HepG2 (cell line): ENCODE results near the gene ARHGDIA. TPM values are rescaled to one million over a fixed set of nuclear protein-coding genes. Genes with fewer than 3 reads are reported as not detected.

Experiments used
- ARID4A ChIP-seq: sonication (generic); formaldehyde crosslinking; IDR thresholded peaks from 2 replicates; pipeline ENCODE4 v1.5.0; 2020; ENCODE audit warnings: mild to moderate bottlenecking, missing genetic modification reagents, borderline replicate concordance
- CSRNP1 ChIP-seq: sonication (generic); formaldehyde crosslinking; IDR thresholded peaks from 2 replicates; pipeline ENCODE4 v1.8.1; 2023; ENCODE audit warnings: mild to moderate bottlenecking, missing genetic modification reagents
- HIC2 ChIP-seq: sonication (generic); formaldehyde crosslinking; IDR thresholded peaks from 2 replicates; pipeline ENCODE4 v1.9.0; 2022; ENCODE audit warnings: low read depth, missing genetic modification reagents
- HNRNPL ChIP-seq: fragments of 200-400 bp; formaldehyde crosslinking; IDR thresholded peaks from 2 replicates; pipeline ENCODE4 v1.6.1; 2017; ENCODE audit warnings: mild to moderate bottlenecking, low read depth, low read length
- NFE2 ChIP-seq: sonication (generic); formaldehyde crosslinking; IDR thresholded peaks from 2 replicates; pipeline ENCODE4 v1.4.0; 2020; ENCODE audit warnings: missing genetic modification reagents
- ZBTB33 ChIP-seq: sonication (generic); formaldehyde crosslinking; IDR thresholded peaks from 2 replicates; pipeline ENCODE4 v1.4.0; 2020; ENCODE audit warnings: missing genetic modification reagents
- ZNF609 ChIP-seq: sonication (generic); formaldehyde crosslinking; IDR thresholded peaks from 2 replicates; pipeline ENCODE4 v1.4.0; 2020; ENCODE audit warnings: mild to moderate bottlenecking, missing genetic modification reagents, borderline replicate concordance
- ZNF768 ChIP-seq: sonication (generic); formaldehyde crosslinking; IDR thresholded peaks from 2 replicates; pipeline ENCODE4 v1.4.0; 2020; ENCODE audit warnings: missing genetic modification reagents
- polyA plus RNA-seq, 8 experiments: library from polyadenylated mRNA; depleted of rRNA in 3 of 8; stranded (reverse) in 7 of 8; unstranded in 1 of 8; fragments of >200 nt; fragmentation: Illumina TruSeq in 4 of 8; extraction: Trizol in 4 of 8; gene quantifications; 2 replicates each; pipeline versions ENCODE4 v1.2.1 to v1.2.3, GENCODE V29; 2011 to 2016; ENCODE audit warnings: low read depth in 4 of 8, missing spikeins in 1 of 8, mixed read lengths in 1 of 8; ENCODE audit not compliant: insufficient read depth in 1 of 8
- total RNA-seq, 5 experiments: library from RNA; depleted of rRNA; stranded (reverse); fragments of >200 nt; fragmentation: Illumina TruSeq; extraction: Trizol; gene quantifications; 2 replicates each; pipeline ENCODE4 v1.2.3, GENCODE V29; 2016; ENCODE audit warnings: low read depth in 1 of 5

Gene ARHGDIA
- total and polyA plus RNA-seq, 2 of the 13 experiments (the other 11 are each of a cell fraction or from before 2014, with no cell fraction given) = 40.0 to 64.0 TPM

GRCh38 chr17:81840826-81841778 lies 30.0 kb downstream of the ARHGDIA start (continued):
- peak; percentile 54 for TF ChIP-seq ARID4A
- 0 out of 2 replicates have a peak, but pooled peaks have one; percentile 6 for TF ChIP-seq ZNF768 (CRISPR knock-in tag)
- TF ChIP-seq ZNF609 = no peak
- peak; percentile 72 for TF ChIP-seq HIC2
- TF ChIP-seq ZBTB33 (CRISPR knock-in tag) = peak; percentile 89; the same call in 1 of the 2 replicates
- no peak for TF ChIP-seq NFE2 (CRISPR knock-in tag)
- TF ChIP-seq CSRNP1 (CRISPR knock-in tag) = no peak
- 0 out of 2 replicates have a peak, but pooled peaks have one; percentile 69 for TF ChIP-seq HNRNPL
